Heart left ventricle (tissue), 13 donors: Measurements from ENCODE around the gene ZNF135.

Source experiments
- POLR2A ChIP-seq, 2 donors: fragments of 450-650 bp; IDR thresholded peaks; one replicate each; pipeline ENCODE4 v1.6.1; 2017; ENCODE audit warnings: antibody characterized with exemption in 2 of 2, mild to moderate bottlenecking in 2 of 2, moderate library complexity in 2 of 2
- TF ChIP-seq, protein P1 (sequence below), 12 donors: fragments of 200-600 bp; sonication (generic) in 4 of 12; IDR thresholded peaks; one replicate each; pipeline versions ENCODE4 v1.5.0 to v1.8.0; 2018 to 2022; ENCODE audit warnings: antibody characterized with exemption in 12 of 12, mild to moderate bottlenecking in 5 of 12
- donor health status: ischemic (EF 13 %, LVEDD 7.1; RV severe dilation, severe dysfunction).
- donor health status: DM: no; HTN: yes; CAD: no.
- donor health status: DM: no; HTN: no; CAD: no.
- donor health status: ischemic (EF 25% LVEDD 6.9; RV normal size, moderate dysfunction).
- donor health status: ischemic (EF 25% LVEDD 5.7; RV mildly dilated, moderate dysfunction).
- donor health status: ischemic (EF 35%, LVEDD 5.7; RV mildly dilated, moderate dysfunction).
- donor health status: nonischemic (EF 11% LVEDD 7.7; RV severe dilation, severe dysfunction).
- donor health status: DM: yes; HTN: yes; CAD: no.
- donor health status: PGD.
- donor health status: ischemic (EF 29% LVEDD 5.4; RV normal size, mild dysfunction).
- donor health status: nonischemic (EF 23%, LVEDD 6.1; RV moderate dilation, normal function).

DNA sequence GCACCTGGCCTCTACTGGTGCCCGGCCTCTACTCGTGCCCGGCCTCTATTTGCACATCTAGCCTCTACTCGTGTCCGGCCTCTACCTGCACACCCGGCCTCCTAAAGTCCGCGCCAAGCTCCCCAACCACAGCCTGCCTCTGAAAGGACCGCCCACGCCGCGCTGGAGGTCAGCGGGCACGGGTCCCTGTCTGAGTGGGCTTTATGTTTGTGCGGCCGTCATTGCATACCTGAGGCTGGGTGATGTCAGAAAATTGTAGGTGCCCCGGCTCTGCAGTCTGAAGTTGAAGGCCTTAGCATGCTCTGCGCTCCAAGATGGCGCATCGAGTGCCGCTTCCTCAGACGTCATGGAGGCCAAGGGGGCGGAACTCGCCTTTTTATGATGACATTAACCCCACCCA is 1.1 kb downstream of the ZNF135 start:
- TF ChIP-seq POLR2A (IDR thresholded peaks at IDR 0.05) = no peak
- TF ChIP-seq, protein P1, sequence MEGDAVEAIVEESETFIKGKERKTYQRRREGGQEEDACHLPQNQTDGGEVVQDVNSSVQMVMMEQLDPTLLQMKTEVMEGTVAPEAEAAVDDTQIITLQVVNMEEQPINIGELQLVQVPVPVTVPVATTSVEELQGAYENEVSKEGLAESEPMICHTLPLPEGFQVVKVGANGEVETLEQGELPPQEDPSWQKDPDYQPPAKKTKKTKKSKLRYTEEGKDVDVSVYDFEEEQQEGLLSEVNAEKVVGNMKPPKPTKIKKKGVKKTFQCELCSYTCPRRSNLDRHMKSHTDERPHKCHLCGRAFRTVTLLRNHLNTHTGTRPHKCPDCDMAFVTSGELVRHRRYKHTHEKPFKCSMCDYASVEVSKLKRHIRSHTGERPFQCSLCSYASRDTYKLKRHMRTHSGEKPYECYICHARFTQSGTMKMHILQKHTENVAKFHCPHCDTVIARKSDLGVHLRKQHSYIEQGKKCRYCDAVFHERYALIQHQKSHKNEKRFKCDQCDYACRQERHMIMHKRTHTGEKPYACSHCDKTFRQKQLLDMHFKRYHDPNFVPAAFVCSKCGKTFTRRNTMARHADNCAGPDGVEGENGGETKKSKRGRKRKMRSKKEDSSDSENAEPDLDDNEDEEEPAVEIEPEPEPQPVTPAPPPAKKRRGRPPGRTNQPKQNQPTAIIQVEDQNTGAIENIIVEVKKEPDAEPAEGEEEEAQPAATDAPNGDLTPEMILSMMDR (IDR thresholded peaks at IDR 0.05) = no peak
